22Rv1 (cell line): Measurements from ENCODE around the gene LCN9.

Experiments
- ZFX ChIP-seq: fragments of 450-650 bp; IDR thresholded peaks from 2 replicates; pipeline ENCODE4 v1.6.1; 2017; ENCODE audit warnings: antibody characterized with exemption, borderline replicate concordance
- TF ChIP-seq, protein P1 (sequence below): fragments of 450-650 bp; IDR thresholded peaks from 2 replicates; pipeline ENCODE4 v1.5.1; 2017; ENCODE audit warnings: mild to moderate bottlenecking

DNA sequence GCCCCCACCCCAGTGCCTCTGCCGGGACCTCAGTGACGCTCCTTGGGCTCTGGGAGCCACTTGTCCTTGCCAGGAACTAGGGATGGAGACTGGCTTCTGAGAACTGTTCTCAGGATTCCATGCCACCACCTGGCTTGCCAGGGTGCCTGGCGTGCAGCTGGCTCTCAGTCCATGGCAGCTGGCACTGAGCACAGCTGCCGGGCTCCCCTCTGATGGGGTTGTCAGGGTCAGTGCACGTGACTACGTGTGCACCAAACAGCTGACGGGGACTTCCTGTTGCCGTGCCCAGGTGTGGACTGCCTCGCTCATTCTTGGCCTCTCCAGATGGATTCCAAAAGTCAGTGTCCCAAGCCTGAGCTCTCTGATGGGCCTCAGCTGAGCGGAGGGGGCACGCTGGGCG, 48.3 kb downstream of the LCN9 start:
- TF ChIP-seq, protein P1, sequence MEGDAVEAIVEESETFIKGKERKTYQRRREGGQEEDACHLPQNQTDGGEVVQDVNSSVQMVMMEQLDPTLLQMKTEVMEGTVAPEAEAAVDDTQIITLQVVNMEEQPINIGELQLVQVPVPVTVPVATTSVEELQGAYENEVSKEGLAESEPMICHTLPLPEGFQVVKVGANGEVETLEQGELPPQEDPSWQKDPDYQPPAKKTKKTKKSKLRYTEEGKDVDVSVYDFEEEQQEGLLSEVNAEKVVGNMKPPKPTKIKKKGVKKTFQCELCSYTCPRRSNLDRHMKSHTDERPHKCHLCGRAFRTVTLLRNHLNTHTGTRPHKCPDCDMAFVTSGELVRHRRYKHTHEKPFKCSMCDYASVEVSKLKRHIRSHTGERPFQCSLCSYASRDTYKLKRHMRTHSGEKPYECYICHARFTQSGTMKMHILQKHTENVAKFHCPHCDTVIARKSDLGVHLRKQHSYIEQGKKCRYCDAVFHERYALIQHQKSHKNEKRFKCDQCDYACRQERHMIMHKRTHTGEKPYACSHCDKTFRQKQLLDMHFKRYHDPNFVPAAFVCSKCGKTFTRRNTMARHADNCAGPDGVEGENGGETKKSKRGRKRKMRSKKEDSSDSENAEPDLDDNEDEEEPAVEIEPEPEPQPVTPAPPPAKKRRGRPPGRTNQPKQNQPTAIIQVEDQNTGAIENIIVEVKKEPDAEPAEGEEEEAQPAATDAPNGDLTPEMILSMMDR: no peak
- TF ChIP-seq ZFX: no peak
